ENCODE results near the gene BRMS1. TPM values are rescaled to one million over a fixed set of nuclear protein-coding genes. Genes with fewer than 3 reads are reported as not detected.
"Not testable (repeated sequence)": the region's sequence is repeated elsewhere in the genome, so short reads cannot be mapped to it uniquely, and the experiment has no call there.

The BRMS1 gene
- total RNA-seq, 1 donor from 2014 or later = 17.6 TPM

- DNase-seq = no peak
These were observed 18.3 kb upstream of the BRMS1 start for GRCh38 chr11:66363187-66363601.

GRCh38 chr11:66362481-66363147, 17.7 kb upstream of the BRMS1 start:
- no peak for DNase-seq

- no peak for DNase-seq
These were observed 16.6 kb upstream of the BRMS1 start for GRCh38 chr11:66361502-66361941.

GRCh38 chr11:66360406-66361073, 15.6 kb upstream of the BRMS1 start:
- no peak for DNase-seq

- no peak for DNase-seq
These were observed 14.8 kb upstream of the BRMS1 start for GRCh38 chr11:66359662-66360087.

GRCh38 chr11:66350560-66351235, 5.8 kb upstream of the BRMS1 start:
- DNase-seq = not testable (repeated sequence)

- DNase-seq = no peak
These were observed 4.1 kb upstream of the BRMS1 start for GRCh38 chr11:66349084-66349386.

GRCh38 chr11:66347425-66348276, 2.7 kb upstream of the BRMS1 start, which contains the start of gene B4GAT1:
Gene B4GAT1, minus strand, starts transcription at chr11:66347629. Its CDS starts 84 bp downstream, at chr11:66347545.
- DNase-seq = peak; percentile 83

- DNase-seq = no peak
These were observed 1.8 kb upstream of the BRMS1 start for GRCh38 chr11:66346476-66347424.

GRCh38 chr11:66345316-66345649, 379 bp upstream of the BRMS1 start:
- DNase-seq = no peak

GRCh38 chr11:66343176-66343575, 1.7 kb downstream of the BRMS1 start:
- no peak for DNase-seq

GRCh38 chr11:66341502-66342126, 3.3 kb downstream of the BRMS1 start:
- DNase-seq = no peak

GRCh38 chr11:66340596-66341501, 4.1 kb downstream of the BRMS1 start:
- no peak for DNase-seq

- no peak for DNase-seq
These were observed 5.0 kb downstream of the BRMS1 start for GRCh38 chr11:66339686-66340483.

- no peak for DNase-seq
These were observed 5.7 kb downstream of the BRMS1 start for GRCh38 chr11:66339162-66339675.

GRCh38 chr11:66338276-66339161, 6.4 kb downstream of the BRMS1 start:
- DNase-seq = no peak

GRCh38 chr11:66337103-66337899, 7.6 kb downstream of the BRMS1 start:
- no peak for DNase-seq
